ENCODE data around the gene VSTM5.

- TF ChIP-seq POLR2A (IDR thresholded peaks at IDR 0.05): no peak
- TF ChIP-seq CTCF (IDR thresholded peaks at IDR 0.05): no peak
These were observed 25.2 kb upstream of the VSTM5 start for GRCh38 chr11:93875637-93876036.
